Loucy (cell line): ENCODE results near the gene TDRD3.

Experiments
- CTCF ChIP-seq: fragments of 200-600 bp; sonication (generic); conservative IDR thresholded peaks from 2 replicates; pipeline ENCODE4 v1.5.1; 2014; ENCODE audit warnings: mild to moderate bottlenecking, antibody characterized with exemption, low read length
- EZH2phosphoT487 ChIP-seq: fragments of 200-600 bp; IDR thresholded peaks from 2 replicates; pipeline ENCODE4 v1.6.1; 2018; ENCODE audit warnings: antibody characterized with exemption, mild to moderate bottlenecking, moderate library complexity, borderline replicate concordance

GRCh38 chr13:60347690-60348089 lies 49.3 kb upstream of the TDRD3 start:
- no peak for TF ChIP-seq CTCF
- no peak for TF ChIP-seq EZH2phosphoT487
